ENCODE data around the gene IPO4. TPM values are rescaled to one million over a fixed set of nuclear protein-coding genes. Genes with fewer than 3 reads are reported as not detected.

IPO4 gene
- total and polyA plus RNA-seq, 10 of the 15 experiments (the other 5 are each of a cell fraction or from before 2014, with no cell fraction given): 7.8 to 139 (median 37.6) TPM

DNA sequence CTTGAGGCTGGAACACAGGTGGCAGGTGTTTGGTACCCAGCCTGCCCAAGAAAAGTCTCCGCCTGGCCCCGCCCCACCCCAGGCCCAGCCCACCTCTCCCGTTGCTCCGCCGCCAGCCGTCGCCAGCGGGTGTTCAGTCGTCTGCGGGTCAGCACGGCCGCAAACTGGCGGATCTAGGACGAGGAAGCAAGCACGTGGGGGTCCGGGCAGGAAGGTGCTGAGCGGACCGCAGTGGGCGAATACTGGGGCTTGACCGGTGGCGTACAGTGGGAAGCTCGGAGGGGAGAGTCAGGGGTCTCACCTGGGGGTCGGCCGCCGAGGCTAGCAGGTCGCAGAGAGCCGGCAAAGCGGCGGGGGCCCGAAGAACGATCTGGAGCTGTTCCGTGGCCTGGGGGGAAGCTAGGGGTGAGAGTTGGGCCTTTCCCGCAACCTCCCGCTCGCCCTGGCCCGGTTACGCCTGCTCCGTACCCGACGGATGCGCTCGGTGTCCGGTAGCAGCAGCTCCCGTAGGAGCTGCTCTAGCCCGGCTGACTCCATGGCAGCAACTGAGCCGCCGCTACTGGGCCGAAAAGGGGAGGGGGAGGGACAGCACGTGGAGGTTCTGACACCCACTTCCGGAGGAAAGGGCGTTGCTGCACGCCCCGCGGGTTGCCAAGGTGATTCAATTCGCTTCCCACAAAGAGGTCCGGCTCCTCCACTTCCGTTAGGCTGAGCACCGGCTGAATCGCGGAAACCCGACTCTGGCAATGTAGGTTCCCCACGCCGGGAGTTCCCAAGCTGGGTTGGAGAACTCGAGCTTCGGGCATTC lies at the start of gene IPO4 (continued):
- TF ChIP-seq USF1 (IDR thresholded peaks at IDR 0.05; ENCODE audit: borderline replicate concordance, extremely low read length, insufficient read depth, low read depth, low read length) (peak; percentile 85), BMI1 (IDR thresholded peaks at IDR 0.05; ENCODE audit: borderline replicate concordance) (peak; percentile 97), SP1 (IDR thresholded peaks at IDR 0.05; ENCODE audit: low read depth, low read length) (peak; percentile 92), RFX5 (IDR thresholded peaks at IDR 0.05; ENCODE audit: low read depth, low read length) (peak; percentile 58; the same call in 1 of the 2 replicates), JUND (IDR thresholded peaks at IDR 0.05; ENCODE audit: low read depth, low read length) (no peak), ASH2L (IDR thresholded peaks at IDR 0.05; ENCODE audit: borderline replicate concordance, low read depth) (no peak), HCFC1 (IDR thresholded peaks at IDR 0.05; ENCODE audit: low read length) (peak; percentile 95), SPI1 (IDR thresholded peaks at IDR 0.05; ENCODE audit: borderline replicate concordance, insufficient read depth, low read depth, low read length) (no peak), BRCA1 (IDR thresholded peaks at IDR 0.05; ENCODE audit: low read depth, low read length) (no peak; the same call in 1 of the 2 replicates), PML (IDR thresholded peaks at IDR 0.05; ENCODE audit: low read length) (peak; percentile 82; the same call in 1 of the 2 replicates), POLR2AphosphoS5 (IDR thresholded peaks at IDR 0.05; ENCODE audit: low read length) (peak; percentile 95), SMAD5 (IDR thresholded peaks at IDR 0.05; ENCODE audit: low read depth) (peak; percentile 54), NBN (IDR thresholded peaks at IDR 0.05) (peak; percentile 91), TCF12 (IDR thresholded peaks at IDR 0.05; ENCODE audit: low read depth, low read length) (peak; percentile 80), TBL1XR1 (IDR thresholded peaks at IDR 0.05; ENCODE audit: low read depth, low read length) (peak; percentile 94), ESRRA (IDR thresholded peaks at IDR 0.05; ENCODE audit: low read length) (peak; percentile 86; the same call in 1 of the 2 replicates), RELA (IDR thresholded peaks at IDR 0.05; ENCODE audit: borderline replicate concordance, partially characterized antibody) (peak; percentile 97), ZNF274 (IDR thresholded peaks at IDR 0.05; ENCODE audit: insufficient read depth, insufficient read length) (no peak), EGR1 (IDR thresholded peaks at IDR 0.05; ENCODE audit: borderline replicate concordance in 1 of 2, low read depth in 2 of 2, low read length in 2 of 2) (peak; percentile 79 to 89), USF2 (IDR thresholded peaks at IDR 0.05; ENCODE audit: borderline replicate concordance, low read depth, low read length) (peak; percentile 82), HDAC6 (IDR thresholded peaks at IDR 0.05; ENCODE audit: unreplicated experiment) (no peak)
- TF ChIP-seq, protein P1, sequence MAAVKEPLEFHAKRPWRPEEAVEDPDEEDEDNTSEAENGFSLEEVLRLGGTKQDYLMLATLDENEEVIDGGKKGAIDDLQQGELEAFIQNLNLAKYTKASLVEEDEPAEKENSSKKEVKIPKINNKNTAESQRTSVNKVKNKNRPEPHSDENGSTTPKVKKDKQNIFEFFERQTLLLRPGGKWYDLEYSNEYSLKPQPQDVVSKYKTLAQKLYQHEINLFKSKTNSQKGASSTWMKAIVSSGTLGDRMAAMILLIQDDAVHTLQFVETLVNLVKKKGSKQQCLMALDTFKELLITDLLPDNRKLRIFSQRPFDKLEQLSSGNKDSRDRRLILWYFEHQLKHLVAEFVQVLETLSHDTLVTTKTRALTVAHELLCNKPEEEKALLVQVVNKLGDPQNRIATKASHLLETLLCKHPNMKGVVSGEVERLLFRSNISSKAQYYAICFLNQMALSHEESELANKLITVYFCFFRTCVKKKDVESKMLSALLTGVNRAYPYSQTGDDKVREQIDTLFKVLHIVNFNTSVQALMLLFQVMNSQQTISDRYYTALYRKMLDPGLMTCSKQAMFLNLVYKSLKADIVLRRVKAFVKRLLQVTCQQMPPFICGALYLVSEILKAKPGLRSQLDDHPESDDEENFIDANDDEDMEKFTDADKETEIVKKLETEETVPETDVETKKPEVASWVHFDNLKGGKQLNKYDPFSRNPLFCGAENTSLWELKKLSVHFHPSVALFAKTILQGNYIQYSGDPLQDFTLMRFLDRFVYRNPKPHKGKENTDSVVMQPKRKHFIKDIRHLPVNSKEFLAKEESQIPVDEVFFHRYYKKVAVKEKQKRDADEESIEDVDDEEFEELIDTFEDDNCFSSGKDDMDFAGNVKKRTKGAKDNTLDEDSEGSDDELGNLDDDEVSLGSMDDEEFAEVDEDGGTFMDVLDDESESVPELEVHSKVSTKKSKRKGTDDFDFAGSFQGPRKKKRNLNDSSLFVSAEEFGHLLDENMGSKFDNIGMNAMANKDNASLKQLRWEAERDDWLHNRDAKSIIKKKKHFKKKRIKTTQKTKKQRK (IDR thresholded peaks at IDR 0.05; ENCODE audit: low read depth, low read length): peak; percentile 34; the same call in 1 of the 2 replicates
- TF ChIP-seq, protein P2, sequence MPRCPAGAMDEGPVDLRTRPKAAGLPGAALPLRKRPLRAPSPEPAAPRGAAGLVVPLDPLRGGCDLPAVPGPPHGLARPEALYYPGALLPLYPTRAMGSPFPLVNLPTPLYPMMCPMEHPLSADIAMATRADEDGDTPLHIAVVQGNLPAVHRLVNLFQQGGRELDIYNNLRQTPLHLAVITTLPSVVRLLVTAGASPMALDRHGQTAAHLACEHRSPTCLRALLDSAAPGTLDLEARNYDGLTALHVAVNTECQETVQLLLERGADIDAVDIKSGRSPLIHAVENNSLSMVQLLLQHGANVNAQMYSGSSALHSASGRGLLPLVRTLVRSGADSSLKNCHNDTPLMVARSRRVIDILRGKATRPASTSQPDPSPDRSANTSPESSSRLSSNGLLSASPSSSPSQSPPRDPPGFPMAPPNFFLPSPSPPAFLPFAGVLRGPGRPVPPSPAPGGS (IDR thresholded peaks at IDR 0.05; ENCODE audit: borderline replicate concordance, insufficient read depth, low read depth, low read length, poor library complexity, severe bottlenecking): peak; percentile 74

Measured in GM12878 (cell line).